SKM-1 treated with dmso at 0.1 percent for 144 hours (cell line): ENCODE data around the gene CDC42EP5.

ENCODE experiments used
- DNase-seq: peaks from one replicate; lab custom pipeline; 2025; ENCODE audit not compliant: unreplicated experiment; lab: John Stamatoyannopoulos, UW

The CDC42EP5 gene

DNA sequence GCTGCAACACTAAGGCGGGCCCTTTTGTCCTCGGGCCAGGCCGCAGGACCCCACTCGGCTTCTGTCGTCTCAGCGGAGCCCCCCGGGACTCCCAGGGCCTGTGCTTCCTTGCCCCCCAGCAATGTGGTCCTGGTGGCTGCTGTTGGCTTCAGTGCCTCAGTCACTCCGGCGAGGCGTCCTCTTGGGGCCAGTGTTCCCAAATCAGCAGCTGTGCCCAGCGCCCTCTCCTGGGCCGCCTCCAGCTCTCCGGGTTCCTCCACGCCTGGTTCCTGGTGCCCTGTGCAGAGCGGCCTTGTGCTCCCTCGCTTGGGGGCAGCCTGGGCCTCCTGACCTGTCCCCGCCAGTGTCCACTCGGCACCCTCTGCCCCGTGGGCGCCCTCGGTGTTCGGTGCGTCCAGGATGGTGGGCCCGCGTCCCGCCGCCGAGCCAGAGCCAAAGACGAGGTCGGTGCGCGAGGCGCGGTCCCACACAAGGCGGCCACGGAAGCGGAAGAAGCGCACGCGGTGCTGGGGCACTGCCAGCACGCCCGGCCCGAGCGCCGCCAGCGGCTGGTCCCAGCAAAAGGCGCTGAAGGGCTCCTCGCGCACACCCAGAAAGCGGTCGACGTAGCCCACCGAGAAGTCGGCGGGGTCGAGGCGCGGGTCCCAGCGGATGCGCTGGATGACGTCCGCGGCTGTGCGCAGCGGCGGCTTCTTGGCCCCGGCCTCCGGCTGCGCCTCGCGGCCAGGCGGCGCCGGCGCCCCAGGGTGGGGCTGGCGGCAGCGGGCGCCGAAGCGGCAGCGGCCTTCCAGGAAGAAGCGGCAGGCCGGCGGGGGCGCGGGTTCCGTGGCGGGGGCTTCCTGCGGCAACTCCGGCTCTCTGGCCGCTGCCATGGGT, 10.2 kb downstream of the CDC42EP5 start:
- no peak for DNase-seq

- DNase-seq: no peak
Measured at GRCh38 chr19:54462047-54462654, 10.9 kb downstream of the CDC42EP5 start.

GRCh38 chr19:54461613-54462012, 11.5 kb downstream of the CDC42EP5 start:
- no peak for DNase-seq

- no peak for DNase-seq
Measured at GRCh38 chr19:54461210-54461609, 11.9 kb downstream of the CDC42EP5 start.

DNA sequence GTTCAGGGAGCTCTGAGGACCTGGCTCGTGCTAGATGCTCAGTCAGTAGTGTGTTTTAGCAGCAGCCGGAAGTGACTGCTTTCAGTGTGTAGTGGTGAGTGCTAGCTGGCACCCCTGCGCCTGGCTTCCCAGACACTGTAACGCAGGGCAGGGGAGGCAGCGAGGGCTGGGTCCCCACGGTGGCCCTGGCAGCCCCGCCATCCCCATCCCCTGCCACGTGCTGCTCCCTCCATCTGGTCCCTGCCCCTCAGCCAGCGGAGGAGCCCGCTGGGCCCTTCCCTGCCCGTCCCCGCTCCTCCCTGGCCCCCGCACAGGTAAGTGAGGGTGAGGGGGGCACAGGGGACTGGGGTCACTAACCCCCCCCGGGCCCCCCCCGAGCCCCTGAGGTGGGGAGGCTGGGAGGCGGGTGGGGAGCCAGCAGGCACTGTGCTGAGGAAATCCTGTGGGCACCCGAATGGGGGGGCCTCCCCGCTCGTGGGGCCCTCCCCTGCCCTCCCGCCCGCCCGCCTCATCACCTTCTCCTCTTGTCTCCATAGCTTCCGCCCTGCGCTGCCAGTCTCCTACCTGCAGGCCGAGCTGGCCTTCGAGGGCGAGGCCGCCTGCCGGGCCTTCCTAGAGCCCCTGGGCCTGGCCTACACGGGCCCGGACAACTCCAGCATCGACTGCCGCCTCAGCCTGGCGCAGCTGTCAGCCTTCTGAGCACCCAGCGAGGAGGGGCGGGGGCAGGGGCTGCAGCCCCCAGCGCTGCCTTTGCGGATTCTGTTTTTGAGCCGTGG, 12.7 kb downstream of the CDC42EP5 start:
- no peak for DNase-seq

GRCh38 chr19:54459282-54460229, 13.5 kb downstream of the CDC42EP5 start:
- DNase-seq: no peak

DNA sequence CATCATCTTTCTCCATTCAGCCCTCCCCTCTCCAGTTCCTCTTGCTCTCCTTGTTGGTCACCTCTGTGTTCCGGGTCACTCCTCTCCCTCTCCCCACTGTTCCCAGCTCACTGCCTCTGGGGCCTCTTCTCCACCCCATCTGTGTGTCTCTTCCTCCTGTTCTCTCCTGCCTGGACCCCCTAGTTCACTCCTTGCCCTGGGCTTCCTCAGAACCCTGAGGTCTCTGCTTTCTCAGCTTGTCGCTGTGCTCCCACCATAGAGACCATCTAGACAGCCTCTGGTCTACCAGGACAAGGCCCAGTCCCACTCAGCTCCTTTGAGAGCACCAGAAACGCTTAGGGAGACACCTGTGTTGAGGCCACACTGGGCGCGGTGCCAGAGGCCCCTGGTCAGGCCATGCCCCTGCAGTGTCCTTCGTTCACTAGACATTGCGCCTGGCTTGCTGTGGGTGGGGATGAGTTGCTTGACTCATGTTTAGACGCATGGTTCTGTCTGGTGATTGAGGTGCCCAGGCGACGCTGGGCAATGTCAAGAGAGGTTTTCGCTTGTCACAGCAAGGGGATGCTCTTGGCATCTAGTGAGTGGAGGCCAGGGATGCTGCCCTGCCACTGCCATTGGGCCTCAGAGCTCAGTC, 14.3 kb downstream of the CDC42EP5 start:
- no peak for DNase-seq

GRCh38 chr19:54457773-54458647, 15.1 kb downstream of the CDC42EP5 start:
- DNase-seq: no peak

GRCh38 chr19:54456423-54457373, 16.4 kb downstream of the CDC42EP5 start:
- no peak for DNase-seq

DNA sequence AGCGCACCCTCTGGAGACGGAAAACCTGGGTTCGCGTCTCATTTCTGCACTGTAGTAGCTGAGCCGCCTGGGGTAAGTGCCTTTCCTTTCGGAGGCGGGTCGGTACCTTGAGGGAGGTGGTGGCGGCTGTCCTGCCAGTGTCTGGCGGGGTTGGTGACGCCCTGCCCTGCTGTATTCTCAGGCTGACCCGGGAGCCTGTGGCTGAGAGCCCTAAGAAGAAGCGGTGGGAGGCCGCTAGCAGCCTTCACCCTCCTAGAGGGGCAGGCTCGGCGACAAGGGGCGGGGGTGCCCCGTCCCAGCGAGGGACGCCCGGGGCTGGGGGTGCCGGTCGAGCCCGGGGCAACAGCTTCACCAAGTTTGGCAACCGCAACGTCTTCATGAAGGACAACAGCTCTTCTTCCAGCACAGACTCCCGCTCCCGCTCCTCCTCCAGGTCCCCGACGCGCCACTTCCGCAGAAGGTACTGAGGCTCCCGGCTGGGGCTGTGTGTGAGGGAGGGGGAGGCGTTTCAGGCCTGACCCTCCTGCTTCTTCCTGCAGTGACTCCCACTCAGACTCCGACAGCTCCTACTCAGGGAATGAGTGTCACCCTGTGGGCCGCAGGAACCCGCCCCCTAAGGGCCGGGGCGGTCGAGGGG, 17.2 kb downstream of the CDC42EP5 start:
- DNase-seq: no peak

DNA sequence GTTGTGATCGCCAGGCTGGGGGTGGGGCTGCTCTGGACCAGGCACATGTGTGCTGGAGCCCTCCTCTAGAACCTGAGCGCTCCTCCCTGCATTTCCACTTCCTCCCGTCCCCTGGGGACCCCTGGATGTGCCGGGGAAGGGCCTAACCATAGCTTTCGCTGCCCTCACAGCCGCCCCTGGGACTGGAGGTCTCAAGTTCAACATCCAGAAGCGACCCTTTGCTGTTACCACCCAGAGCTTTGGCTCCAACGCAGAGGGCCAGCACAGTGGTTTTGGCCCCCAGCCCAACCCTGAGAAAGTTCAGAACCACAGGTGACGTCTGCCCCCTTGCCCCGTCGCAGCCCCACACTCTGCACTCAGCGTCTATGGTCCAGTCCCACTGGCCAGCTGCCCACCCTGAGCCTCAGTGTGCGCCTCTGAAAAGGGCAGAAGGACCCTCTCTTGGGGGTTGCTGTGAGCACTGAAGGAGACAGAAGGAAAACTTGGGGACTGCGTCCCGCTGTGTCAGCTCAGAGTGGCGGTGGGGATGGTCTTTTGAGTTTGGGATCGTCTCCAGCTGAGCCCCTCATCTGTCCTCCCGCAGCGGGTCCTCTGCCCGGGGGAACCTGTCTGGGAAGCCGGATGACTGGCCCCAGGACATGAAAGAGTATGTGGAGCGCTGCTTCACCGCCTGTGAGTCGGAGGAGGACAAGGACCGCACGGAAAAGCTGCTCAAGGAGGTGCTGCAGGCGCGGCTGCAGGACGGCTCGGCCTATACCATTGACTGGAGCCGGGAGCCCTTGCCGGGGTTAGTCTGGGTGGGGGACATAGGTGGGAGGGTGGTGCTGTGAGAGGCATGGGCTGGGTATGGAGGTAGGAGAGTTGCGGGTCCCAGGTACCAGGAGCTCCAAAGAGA, 18.1 kb downstream of the CDC42EP5 start:
- DNase-seq: no peak

- DNase-seq: no peak
Measured at GRCh38 chr19:54453921-54454780, 18.9 kb downstream of the CDC42EP5 start.

DNA sequence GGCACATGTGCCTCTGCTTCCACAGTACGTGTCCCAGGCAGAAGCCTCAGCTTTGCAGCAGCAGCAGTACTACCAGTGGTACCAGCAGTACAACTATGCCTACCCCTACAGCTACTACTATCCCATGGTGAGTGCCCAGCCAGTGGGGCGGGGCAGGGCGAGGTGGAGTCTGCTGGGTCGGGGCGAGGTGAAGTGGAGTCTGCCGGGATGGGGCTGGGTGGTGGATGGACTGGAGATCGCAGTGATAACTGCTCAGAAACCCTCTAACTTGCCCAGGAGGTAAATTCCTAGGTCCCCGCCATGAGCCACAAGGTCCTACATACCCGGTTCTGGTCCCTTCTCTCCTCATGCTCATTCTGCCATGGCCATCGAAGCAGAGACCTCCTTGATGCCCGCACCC, 20.5 kb downstream of the CDC42EP5 start:
- no peak for DNase-seq

- no peak for DNase-seq
Measured at GRCh38 chr19:54451997-54452396, 21.1 kb downstream of the CDC42EP5 start.

DNA sequence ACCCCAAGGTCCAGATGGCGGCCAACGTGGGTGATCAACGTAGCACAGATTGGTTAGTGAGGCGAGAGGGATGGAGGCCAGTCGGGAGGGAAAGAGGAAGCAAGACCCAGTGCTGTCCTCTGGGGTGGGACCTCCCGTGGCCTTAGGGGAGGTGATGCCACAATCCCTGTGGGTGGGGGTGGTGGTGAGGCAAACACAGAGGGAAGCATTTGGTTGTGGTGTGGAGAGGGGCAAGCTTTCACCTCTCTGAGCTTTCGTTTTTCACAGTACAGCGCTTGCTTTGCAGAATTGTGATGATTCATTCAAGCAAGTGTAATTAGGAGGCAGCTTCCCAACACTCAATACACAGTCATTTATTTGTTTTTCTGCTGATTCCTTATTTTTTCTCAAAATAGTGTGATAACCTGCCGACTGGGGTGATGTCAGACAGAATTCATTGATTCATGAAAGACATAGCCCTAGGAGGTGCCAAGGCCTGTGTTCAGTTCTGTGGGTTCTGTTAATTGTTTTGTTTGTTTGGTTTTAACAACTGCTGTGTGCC, 21.7 kb downstream of the CDC42EP5 start:
- no peak for DNase-seq
